HepG2 (cell line): Measurements from ENCODE around the gene SYN1. TPM values are rescaled to one million over a fixed set of nuclear protein-coding genes. Genes with fewer than 3 reads are reported as not detected.
A peak's percentile ranks its signal among the peaks of the same experiment; 100 is the strongest.

ENCODE experiments used
- EP300 ChIP-seq, 3 experiments: sonication (generic) in 1 of 3; formaldehyde crosslinking in 1 of 3; IDR thresholded peaks; 2 replicates each; pipeline versions ENCODE4 v1.5.1 to v1.6.1; 2011 to 2020; ENCODE audit warnings: low read depth in 2 of 3, low read length in 2 of 3, borderline replicate concordance in 1 of 3, improper control_type of control experiment in 1 of 3, mild to moderate bottlenecking in 1 of 3, missing genetic modification reagents in 1 of 3, moderate library complexity in 1 of 3
- GATAD1 ChIP-seq: IDR thresholded peaks from 2 replicates; pipeline ENCODE4 v1.6.1; 2016; ENCODE audit warnings: missing genetic modification reagents, missing compliant biosample characterization
- HOXD1 ChIP-seq: sonication (generic); formaldehyde crosslinking; IDR thresholded peaks from 2 replicates; pipeline ENCODE4 v1.5.0; 2020; ENCODE audit warnings: missing genetic modification reagents
- KLF15 ChIP-seq: sonication (generic); formaldehyde crosslinking; IDR thresholded peaks from 2 replicates; pipeline ENCODE4 v1.8.1; 2023; ENCODE audit warnings: borderline replicate concordance, mild to moderate bottlenecking, inconsistent platforms, missing genetic modification reagents, mixed read lengths
- LRRFIP1 ChIP-seq: sonication (generic); formaldehyde crosslinking; conservative IDR thresholded peaks from 2 replicates; pipeline ENCODE4 v1.4.0; 2020; ENCODE audit warnings: missing genetic modification reagents
- NFE2 ChIP-seq: sonication (generic); formaldehyde crosslinking; IDR thresholded peaks from 2 replicates; pipeline ENCODE4 v1.4.0; 2020; ENCODE audit warnings: missing genetic modification reagents
- NFE2L1 ChIP-seq: sonication (generic); formaldehyde crosslinking; IDR thresholded peaks from 2 replicates; pipeline ENCODE4 v1.4.0; 2020; ENCODE audit warnings: missing genetic modification reagents, mild to moderate bottlenecking, borderline replicate concordance
- NFIB ChIP-seq: sonication (generic); formaldehyde crosslinking; IDR thresholded peaks from 2 replicates; pipeline ENCODE4 v1.9.0; 2021; ENCODE audit warnings: missing genetic modification reagents, mild to moderate bottlenecking, borderline replicate concordance
- NR2C2 ChIP-seq: sonication (generic); formaldehyde crosslinking; IDR thresholded peaks from 2 replicates; pipeline ENCODE4 v1.4.0; 2020; ENCODE audit warnings: missing genetic modification reagents, mild to moderate bottlenecking, moderate library complexity, borderline replicate concordance
- NR3C1 ChIP-seq: sonication (generic); formaldehyde crosslinking; IDR thresholded peaks from 2 replicates; pipeline ENCODE4 v1.4.0; 2020; ENCODE audit warnings: missing genetic modification reagents
- RBFOX2 ChIP-seq: fragments of 200-400 bp; formaldehyde crosslinking; IDR thresholded peaks from 2 replicates; pipeline ENCODE4 v1.6.1; 2017; ENCODE audit warnings: low read depth, mild to moderate bottlenecking, low read length
- SIN3B ChIP-seq: fragments of 150-350 bp; IDR thresholded peaks from 2 replicates; pipeline ENCODE4 v1.6.1; 2014; ENCODE audit warnings: low read length
- SRSF1 ChIP-seq: fragments of 200-400 bp; formaldehyde crosslinking; optimal IDR thresholded peaks from 2 replicates; pipeline ENCODE3; 2017; ENCODE audit warnings: mild to moderate bottlenecking, low read depth, low read length, moderate library complexity
- SSRP1 ChIP-seq: IDR thresholded peaks from 2 replicates; pipeline ENCODE4 v1.6.1; 2016; ENCODE audit warnings: control low read depth
- ZBTB3 ChIP-seq: sonication (generic); formaldehyde crosslinking; IDR thresholded peaks from 2 replicates; pipeline ENCODE4 v1.4.0; 2020; ENCODE audit warnings: low read depth, mild to moderate bottlenecking, moderate library complexity, missing genetic modification reagents, borderline replicate concordance
- ZBTB7B ChIP-seq: sonication (generic); formaldehyde crosslinking; IDR thresholded peaks from 2 replicates; pipeline ENCODE4 v1.4.0; 2020; ENCODE audit warnings: missing genetic modification reagents
- ZFP37 ChIP-seq: sonication (generic); formaldehyde crosslinking; IDR thresholded peaks from 2 replicates; pipeline ENCODE4 v1.4.0; 2020; ENCODE audit warnings: missing genetic modification reagents, borderline replicate concordance
- ZFP82 ChIP-seq: sonication (generic); formaldehyde crosslinking; IDR thresholded peaks from 2 replicates; pipeline ENCODE4 v1.5.1; 2020; ENCODE audit warnings: mild to moderate bottlenecking, missing genetic modification reagents, borderline replicate concordance
- ZMYM4 ChIP-seq: sonication (generic); formaldehyde crosslinking; IDR thresholded peaks from 2 replicates; pipeline ENCODE4 v1.8.1; 2023; ENCODE audit warnings: mild to moderate bottlenecking, missing genetic modification reagents
- ZNF12 ChIP-seq: sonication (generic); formaldehyde crosslinking; IDR thresholded peaks from 2 replicates; pipeline ENCODE4 v1.5.0; 2020; ENCODE audit warnings: missing genetic modification reagents
- ZNF264 ChIP-seq: sonication (generic); formaldehyde crosslinking; IDR thresholded peaks from 2 replicates; pipeline ENCODE4 v1.4.0; 2020; ENCODE audit warnings: missing genetic modification reagents
- ZNF276 ChIP-seq: sonication (generic); formaldehyde crosslinking; IDR thresholded peaks from 2 replicates; pipeline ENCODE4 v1.4.0; 2020; ENCODE audit warnings: mild to moderate bottlenecking, low read depth, missing genetic modification reagents
- ZNF337 ChIP-seq: sonication (generic); formaldehyde crosslinking; IDR thresholded peaks from 2 replicates; pipeline ENCODE4 v1.5.1; 2020; ENCODE audit warnings: missing genetic modification reagents, low read depth, mild to moderate bottlenecking, borderline replicate concordance
- ZNF644 ChIP-seq: IDR thresholded peaks from 2 replicates; pipeline ENCODE4 v1.6.1; 2016; ENCODE audit warnings: low read depth
- ZNF724P ChIP-seq: sonication (generic); formaldehyde crosslinking; IDR thresholded peaks from 2 replicates; pipeline ENCODE4 v1.8.0; 2022; ENCODE audit warnings: missing genetic modification reagents, borderline replicate concordance
- ZNF777 ChIP-seq: sonication (generic); formaldehyde crosslinking; IDR thresholded peaks from 2 replicates; pipeline ENCODE4 v1.4.0; 2020; ENCODE audit warnings: missing genetic modification reagents
- polyA plus RNA-seq, 8 experiments: library from polyadenylated mRNA; depleted of rRNA in 3 of 8; stranded (reverse) in 7 of 8; unstranded in 1 of 8; fragments of >200 nt; fragmentation: Illumina TruSeq in 4 of 8; extraction: Trizol in 4 of 8; gene quantifications; 2 replicates each; pipeline versions ENCODE4 v1.2.1 to v1.2.3, GENCODE V29; 2011 to 2016; ENCODE audit warnings: low read depth in 4 of 8, missing spikeins in 1 of 8, mixed read lengths in 1 of 8; ENCODE audit not compliant: insufficient read depth in 1 of 8
- total RNA-seq, 5 experiments: library from RNA; depleted of rRNA; stranded (reverse); fragments of >200 nt; fragmentation: Illumina TruSeq; extraction: Trizol; gene quantifications; 2 replicates each; pipeline ENCODE4 v1.2.3, GENCODE V29; 2016; ENCODE audit warnings: low read depth in 1 of 5

Gene SYN1
- total and polyA plus RNA-seq, 2 of the 13 experiments (the other 11 are each of a cell fraction or from before 2014, with no cell fraction given): not detected

GRCh38 chrX:47619486-47620302, at the start of gene SYN1 (continued):
- TF ChIP-seq ZNF724P: no peak
- no peak for TF ChIP-seq NFE2 (CRISPR knock-in tag)
- TF ChIP-seq GATAD1 (CRISPR knock-in tag): no peak
- TF ChIP-seq ZFP82: no peak
- TF ChIP-seq NFE2L1 (CRISPR knock-in tag): no peak
- no peak for TF ChIP-seq EP300 (IDR thresholded peaks at IDR 0.05; ENCODE audit: low read depth in 2 of 2, low read length in 2 of 2)
- TF ChIP-seq EP300 (CRISPR knock-in tag; IDR thresholded peaks at IDR 0.05; ENCODE audit: borderline replicate concordance): no peak
- no peak for TF ChIP-seq KLF15 (CRISPR knock-in tag)
- no peak for TF ChIP-seq ZNF276 (CRISPR knock-in tag)
- no peak for TF ChIP-seq LRRFIP1 (CRISPR knock-in tag)
- TF ChIP-seq HOXD1: peak; percentile 75
- TF ChIP-seq NR2C2: no peak
- no peak for TF ChIP-seq NFIB (CRISPR knock-in tag)
- TF ChIP-seq SSRP1 (CRISPR knock-in tag): no peak
- no peak for TF ChIP-seq ZNF644 (CRISPR knock-in tag)
- no peak for TF ChIP-seq SIN3B
- TF ChIP-seq ZMYM4 (CRISPR knock-in tag): peak; percentile 36; the same call in 1 of the 2 replicates
- no peak for TF ChIP-seq SRSF1
- TF ChIP-seq ZFP37 (CRISPR knock-in tag): no peak
- no peak for TF ChIP-seq ZNF337 (CRISPR knock-in tag)
- TF ChIP-seq ZBTB7B (CRISPR knock-in tag): no peak
- no peak for TF ChIP-seq RBFOX2
- no peak for TF ChIP-seq ZBTB3 (CRISPR knock-in tag)
- TF ChIP-seq ZNF264 (CRISPR knock-in tag): no peak
- no peak for TF ChIP-seq ZNF777 (CRISPR knock-in tag)
- no peak for TF ChIP-seq NR3C1 (CRISPR knock-in tag)
- peak; percentile 27; the same call in 1 of the 2 replicates for TF ChIP-seq ZNF12 (CRISPR knock-in tag)
